NCI-H345 treated with DMSO at 0.1 percent for 48 hours (cell line): ENCODE data around the gene DIP2B.
"Not testable (repeated sequence)": the region's sequence is repeated elsewhere in the genome, so short reads cannot be mapped to it uniquely, and the experiment has no call there.

Experiments used
- DNase-seq: peaks from one replicate; lab custom pipeline; 2025; ENCODE audit not compliant: unreplicated experiment; lab: John Stamatoyannopoulos, UW

Gene DIP2B

DNA sequence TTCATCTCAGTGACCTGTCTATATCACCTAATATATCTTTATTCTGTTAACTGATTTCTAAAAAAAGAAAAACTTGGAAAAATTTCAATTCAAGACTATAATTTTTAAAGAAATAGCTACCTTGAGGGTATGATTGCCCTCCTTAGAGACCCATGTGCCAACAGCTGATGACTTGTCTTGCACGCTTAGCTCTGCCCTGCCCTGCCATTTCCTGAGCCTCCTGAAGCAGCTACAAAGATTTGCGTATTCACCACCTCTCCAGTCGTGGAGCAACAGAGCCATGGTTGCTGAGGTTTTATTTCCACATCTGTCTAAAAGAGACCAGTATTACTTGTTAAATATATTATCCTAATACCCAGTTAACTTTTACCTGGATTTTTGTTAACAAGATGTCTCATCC is 167.4 kb downstream of the DIP2B start:
- no peak for DNase-seq

- no peak for DNase-seq
Measured at GRCh38 chr12:50676756-50677155, 172.0 kb downstream of the DIP2B start.

DNA sequence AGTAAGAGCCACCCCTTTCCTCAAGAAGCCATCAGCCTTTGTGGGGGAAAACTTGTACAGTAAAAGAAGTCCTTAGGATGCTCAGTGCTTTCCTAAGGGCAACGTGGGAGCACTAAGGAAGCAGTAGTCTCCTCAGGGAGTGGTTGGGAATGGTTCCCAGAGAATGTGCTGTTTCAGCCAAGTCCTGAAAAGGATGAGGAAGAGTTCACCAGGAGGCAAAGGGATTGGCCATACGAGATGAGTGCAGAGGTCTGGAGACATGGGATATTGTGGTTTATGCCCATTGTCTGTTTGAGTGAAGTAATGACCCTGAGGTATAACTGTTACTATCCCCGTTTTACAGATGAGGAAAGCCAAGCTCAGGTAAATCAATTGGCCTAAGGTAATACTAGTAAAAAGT is 173.1 kb downstream of the DIP2B start:
- DNase-seq: no peak

DNA sequence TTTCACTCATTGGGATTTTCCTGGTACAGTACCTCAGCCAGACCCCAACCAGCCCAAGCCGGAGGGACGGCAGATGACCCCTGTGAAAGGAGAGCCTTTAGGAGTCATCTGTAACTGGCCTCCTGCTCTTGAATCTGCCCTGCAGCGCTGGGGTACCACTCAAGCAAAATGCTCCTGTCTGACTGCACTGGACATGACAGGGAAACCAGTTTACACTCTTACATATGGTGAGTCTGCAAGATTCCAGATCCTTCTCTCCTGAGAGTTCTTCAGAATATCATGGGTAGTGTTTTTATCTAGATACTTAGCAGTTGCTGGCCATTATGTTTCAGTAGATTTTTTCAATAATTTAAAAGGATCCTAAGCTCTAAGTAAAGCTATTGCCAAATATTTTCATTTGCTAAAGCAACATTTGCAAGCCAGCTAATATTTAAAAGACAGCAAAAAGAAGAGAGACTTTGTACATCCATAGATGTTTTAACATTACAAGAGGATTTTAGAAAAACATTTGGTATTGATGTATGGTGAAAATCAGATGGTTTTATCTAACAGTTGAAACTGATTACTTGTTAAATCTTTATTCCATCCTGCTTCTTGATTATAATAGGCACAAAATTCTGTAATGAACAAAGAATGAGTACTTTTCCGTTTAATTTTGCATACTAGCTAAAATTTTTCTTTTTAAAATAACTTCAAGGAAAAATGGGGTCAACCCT is 174.0 kb downstream of the DIP2B start:
- no peak for DNase-seq

DNA sequence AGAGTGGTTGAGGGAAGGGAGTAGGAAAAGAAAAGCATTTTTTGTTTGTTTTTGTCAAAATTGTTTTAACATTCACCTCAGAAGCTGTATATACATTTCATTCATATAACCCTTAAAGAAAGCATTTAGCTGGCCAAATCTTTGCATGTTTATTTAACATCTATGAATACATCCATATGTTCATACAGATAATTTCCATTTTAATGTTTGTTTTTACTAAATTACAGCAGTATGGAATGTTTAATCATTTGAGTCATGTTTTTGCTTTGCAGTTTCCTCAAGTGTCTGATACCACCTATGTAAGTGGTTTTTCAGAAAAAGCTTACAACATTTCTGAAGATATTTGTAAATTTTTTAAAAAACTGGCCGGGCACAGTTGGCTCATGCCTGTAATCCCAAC is 174.8 kb downstream of the DIP2B start:
- DNase-seq: no peak

GRCh38 chr12:50681064-50681463 is 176.3 kb downstream of the DIP2B start:
- DNase-seq: not testable (repeated sequence)

DNA sequence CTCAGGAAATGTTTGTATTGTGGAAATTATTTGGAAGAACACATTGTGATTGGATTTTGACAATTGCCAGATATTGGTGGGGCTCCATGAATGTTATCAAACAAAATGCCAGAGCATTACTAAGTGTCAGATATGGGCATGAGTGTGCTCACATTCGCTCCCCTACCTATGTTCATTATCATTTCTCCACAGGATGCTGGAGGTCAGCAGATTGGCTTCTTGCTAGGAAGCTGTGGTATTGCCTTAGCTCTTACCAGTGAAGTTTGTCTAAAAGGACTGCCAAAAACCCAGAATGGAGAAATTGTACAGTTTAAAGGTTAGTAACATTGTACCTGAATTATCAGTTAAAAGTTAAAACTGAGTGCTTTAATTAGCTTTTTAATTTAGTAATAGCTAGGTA is 180.9 kb downstream of the DIP2B start:
- DNase-seq: no peak

- no peak for DNase-seq
Measured at GRCh38 chr12:50686406-50686805, 181.6 kb downstream of the DIP2B start.

DNA sequence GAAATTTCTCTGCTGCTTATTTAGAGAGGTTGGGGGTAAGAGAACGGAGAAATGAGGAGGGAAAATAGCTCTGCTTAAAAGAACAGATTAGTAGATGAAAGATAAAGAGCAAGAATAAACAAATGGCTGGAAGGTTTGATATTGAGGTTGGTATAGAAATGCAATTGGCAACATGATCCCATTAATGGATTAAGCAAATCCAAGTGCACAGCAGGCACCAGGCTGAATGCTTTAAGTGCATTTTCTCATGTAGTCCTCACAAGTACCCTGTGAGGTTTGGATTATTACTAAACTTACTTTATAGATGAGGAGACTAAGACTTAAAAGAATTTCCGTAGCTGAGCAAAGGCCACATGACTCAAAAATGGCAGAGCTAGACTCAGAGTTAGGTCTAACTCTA is 182.2 kb downstream of the DIP2B start:
- DNase-seq: no peak

DNA sequence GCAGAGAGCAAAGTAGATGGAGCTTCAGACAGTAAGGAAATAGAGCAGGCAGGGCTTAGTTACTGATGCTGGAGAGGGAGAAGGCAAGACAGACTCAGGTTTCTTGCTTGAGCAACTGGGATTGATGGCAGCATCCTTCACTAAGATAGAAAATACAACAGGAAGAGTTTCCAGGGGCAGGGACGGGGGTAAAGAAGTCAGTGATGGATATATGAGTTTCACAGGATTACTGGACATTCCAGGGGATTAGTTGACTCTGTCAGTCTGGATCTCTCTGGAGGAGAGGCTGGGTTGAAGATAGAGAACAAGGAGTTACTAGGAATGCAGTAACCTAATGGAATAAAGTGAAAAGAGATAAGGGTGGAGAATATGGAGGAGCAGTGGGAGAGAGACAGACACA is 184.7 kb downstream of the DIP2B start:
- DNase-seq: no peak

- DNase-seq: no peak
Measured at GRCh38 chr12:50690925-50691324, 186.1 kb downstream of the DIP2B start.

GRCh38 chr12:50695961-50696360 is 191.2 kb downstream of the DIP2B start:
- DNase-seq: no peak

- no peak for DNase-seq
Measured at GRCh38 chr12:50696931-50697330, 192.1 kb downstream of the DIP2B start.

- DNase-seq: no peak
Measured at GRCh38 chr12:50699154-50699553, 194.4 kb downstream of the DIP2B start.

DNA sequence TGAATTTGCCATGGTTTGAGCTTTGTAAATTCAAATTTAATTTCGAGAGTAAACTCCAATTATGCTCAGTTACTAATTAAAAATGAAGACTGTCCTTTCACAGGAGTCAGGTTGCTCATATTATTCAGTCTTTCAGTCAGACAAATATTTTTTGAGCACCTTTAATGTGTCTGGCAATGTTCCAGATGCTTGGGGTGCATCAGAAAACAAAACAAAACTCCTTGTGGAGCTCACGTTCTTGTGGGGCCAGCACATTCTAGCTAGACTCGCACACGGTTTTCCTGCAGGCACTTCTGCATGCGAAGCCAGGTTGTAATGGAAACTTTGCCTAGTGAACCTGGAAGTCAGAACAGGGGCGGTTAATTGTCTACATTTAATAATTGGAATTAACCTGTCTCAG is 195.2 kb downstream of the DIP2B start:
- DNase-seq: no peak

- DNase-seq: no peak
Measured at GRCh38 chr12:50706606-50707005, 201.8 kb downstream of the DIP2B start.

DNA sequence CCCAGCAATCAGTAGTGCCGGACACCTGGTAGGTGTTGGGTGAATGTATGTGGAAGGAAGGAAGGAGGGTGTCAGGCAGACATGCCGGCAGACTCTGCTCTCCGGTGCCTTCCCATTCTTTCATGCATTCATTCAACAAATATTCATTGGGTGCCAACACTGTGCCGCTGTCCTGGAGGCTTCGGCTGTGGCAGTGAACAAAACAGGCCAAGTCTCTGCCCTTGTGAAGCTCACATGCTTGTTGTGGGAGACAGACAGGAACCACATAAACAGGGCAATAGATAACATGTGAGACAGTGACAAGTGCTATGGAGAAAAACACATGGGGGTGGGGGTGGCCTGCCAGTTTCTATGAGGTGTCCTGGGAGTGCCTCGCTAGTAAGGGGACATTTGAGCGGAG is 202.6 kb downstream of the DIP2B start:
- no peak for DNase-seq

- no peak for DNase-seq
Measured at GRCh38 chr12:50708631-50709030, 203.8 kb downstream of the DIP2B start.

DNA sequence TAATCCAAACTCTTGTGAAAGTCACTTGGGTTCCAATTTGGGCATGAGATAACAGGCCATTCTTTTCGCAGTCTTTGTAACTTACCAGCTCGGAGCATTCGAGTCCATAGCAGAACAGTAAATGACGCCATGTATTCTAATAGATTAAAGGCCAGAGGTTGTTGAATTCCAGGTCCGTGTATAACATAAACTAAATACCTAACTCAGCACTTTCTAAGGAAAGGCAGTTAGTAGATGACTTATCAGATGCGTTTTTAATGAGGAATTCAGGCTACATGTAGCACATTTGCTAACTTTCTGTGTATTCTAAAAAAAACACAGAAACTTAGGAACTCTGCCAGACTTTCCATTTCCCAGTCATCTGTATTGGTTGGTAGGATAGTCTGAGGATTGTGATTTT is 206.3 kb downstream of the DIP2B start:
- no peak for DNase-seq

DNA sequence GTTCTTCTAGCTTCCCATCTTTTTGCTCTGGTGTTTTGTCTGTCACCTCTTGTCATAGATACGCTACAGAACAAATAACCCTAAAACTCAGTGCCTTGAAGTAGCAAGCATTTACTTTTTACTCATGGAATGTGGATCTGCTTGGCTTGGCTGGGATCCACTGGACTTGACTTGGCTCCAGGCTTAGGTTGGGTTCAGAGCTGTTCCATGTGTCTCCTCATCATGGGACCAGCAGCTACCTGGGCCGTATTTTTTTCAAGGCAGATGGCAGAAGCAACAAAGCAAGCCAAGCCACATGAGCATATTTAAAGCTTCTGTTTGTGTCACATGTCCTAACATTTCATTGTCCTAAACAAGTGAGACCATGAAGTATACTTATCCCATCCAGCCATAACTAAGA is 210.4 kb downstream of the DIP2B start:
- DNase-seq: no peak

DNA sequence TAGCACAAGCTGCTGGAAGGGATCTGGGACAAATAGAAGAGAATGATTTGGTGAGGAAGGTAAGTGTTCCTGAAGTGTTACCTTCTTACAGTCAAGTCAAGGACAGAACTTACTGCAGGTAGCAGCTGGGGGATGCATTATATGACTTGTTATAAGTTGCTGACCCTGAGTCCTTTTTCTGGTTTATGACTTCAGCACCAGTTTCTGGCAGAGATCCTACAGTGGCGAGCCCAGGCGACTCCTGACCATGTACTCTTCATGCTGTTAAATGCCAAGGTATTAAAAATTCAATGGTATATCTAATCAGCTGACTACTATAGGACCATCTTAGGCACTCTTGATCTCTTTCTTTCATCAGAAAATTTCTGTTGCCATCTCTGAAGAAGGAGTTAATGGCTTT is 214.0 kb downstream of the DIP2B start:
- no peak for DNase-seq

DNA sequence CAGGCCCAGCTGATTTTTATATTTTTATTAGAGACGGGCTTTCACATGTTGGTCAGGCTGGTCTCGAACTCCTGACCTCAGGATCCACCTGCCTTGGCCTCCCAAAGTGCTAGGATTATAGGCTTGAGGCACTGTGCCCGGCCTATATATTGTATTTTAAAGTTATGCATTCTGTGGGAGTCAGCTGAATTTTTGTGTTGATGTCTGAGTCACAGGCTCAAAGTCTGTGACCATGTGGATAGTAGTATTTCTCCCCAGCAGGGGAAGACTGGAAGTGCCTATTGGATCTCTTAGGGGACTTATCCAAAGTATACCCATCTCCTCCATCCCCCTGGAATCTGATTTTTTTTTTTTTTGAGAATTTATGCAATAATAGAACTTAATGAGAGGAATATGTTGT is 215.3 kb downstream of the DIP2B start:
- no peak for DNase-seq

- no peak for DNase-seq
Measured at GRCh38 chr12:50720501-50720900, 215.7 kb downstream of the DIP2B start.
